OCI-M1 (cell line): ENCODE measurements around the gene ZNF202.
"Not testable (repeated sequence)": the region's sequence is repeated elsewhere in the genome, so short reads cannot be mapped to it uniquely, and the experiment has no call there.

ENCODE experiments used
- DNase-seq: peaks from one replicate; lab custom pipeline; 2025; lab: John Stamatoyannopoulos, UW

ZNF202 gene

GRCh38 chr11:123741159-123742030 lies at the start of gene ZNF202:
TSS of gene ZNF202 (minus strand) at chr11:123741660. CDS start at chr11:123730888, 10,772 bp downstream.
- peak; percentile 98 for DNase-seq

- DNase-seq: no peak
These were observed 42.1 kb upstream of the ZNF202 start for GRCh38 chr11:123783536-123783935.

- no peak for DNase-seq
These were observed 37.1 kb upstream of the ZNF202 start for GRCh38 chr11:123778511-123778910.

GRCh38 chr11:123775715-123776549 lies 34.5 kb upstream of the ZNF202 start:
- no peak for DNase-seq

- DNase-seq: no peak
These were observed 33.8 kb upstream of the ZNF202 start for GRCh38 chr11:123775289-123775688.

- DNase-seq: no peak
These were observed 32.5 kb upstream of the ZNF202 start for GRCh38 chr11:123773959-123774358.

- DNase-seq: no peak
These were observed 31.6 kb upstream of the ZNF202 start for GRCh38 chr11:123773026-123773425.

- DNase-seq: no peak
These were observed 30.2 kb upstream of the ZNF202 start for GRCh38 chr11:123771664-123772063.

- DNase-seq: no peak
These were observed 29.3 kb upstream of the ZNF202 start for GRCh38 chr11:123770712-123771111.

GRCh38 chr11:123765601-123766000 lies 24.1 kb upstream of the ZNF202 start:
- no peak for DNase-seq

- DNase-seq: no peak
These were observed 21.0 kb upstream of the ZNF202 start for GRCh38 chr11:123762422-123762821.

GRCh38 chr11:123760894-123761293 lies 19.4 kb upstream of the ZNF202 start:
- no peak for DNase-seq

- no peak for DNase-seq
These were observed 16.5 kb upstream of the ZNF202 start for GRCh38 chr11:123757976-123758375.

GRCh38 chr11:123755813-123756212 lies 14.4 kb upstream of the ZNF202 start:
- DNase-seq: no peak

GRCh38 chr11:123755344-123755743 lies 13.9 kb upstream of the ZNF202 start:
- DNase-seq: no peak

GRCh38 chr11:123754101-123754568 lies 12.7 kb upstream of the ZNF202 start, which contains the start of gene OR6X1:
TSS of gene OR6X1 (minus strand) at chr11:123754518. CDS start at chr11:123754518, 0 bp downstream.
- no peak for DNase-seq

GRCh38 chr11:123753110-123753509 lies 11.7 kb upstream of the ZNF202 start:
- DNase-seq: peak; percentile 15

- no peak for DNase-seq
These were observed 10.3 kb upstream of the ZNF202 start for GRCh38 chr11:123751781-123752180.

- not testable (repeated sequence) for DNase-seq
These were observed 6.9 kb upstream of the ZNF202 start for GRCh38 chr11:123748349-123748748.

GRCh38 chr11:123745764-123746451 lies 4.4 kb upstream of the ZNF202 start:
- DNase-seq: peak; percentile 31

GRCh38 chr11:123742724-123743120 lies 1.3 kb upstream of the ZNF202 start:
- no peak for DNase-seq
